HCT116 (cell line): Measurements from ENCODE around the gene LTB4R2. TPM values are rescaled to one million over a fixed set of nuclear protein-coding genes. Genes with fewer than 3 reads are reported as not detected.
A peak's percentile ranks its signal among the peaks of the same experiment; 100 is the strongest.

ENCODE experiments used
- ATAC-seq: fragments of 200-7000 bp; cut with Tn5 transposase; 2 replicates; pipeline ENCODE4 v1.9.1; 2020; ENCODE audit warnings: mild to moderate bottlenecking, moderate library complexity
- BruUV-seq: library from RNA; stranded (reverse); fragments of 400-500 nt; replicated peaks from 2 replicates; lab custom pipeline; 2021; lab: Mats Ljungman, UMichigan
- CTCF ChIA-PET: fragments of 300-600 bp; sonication (Branson Sonifier 250); formaldehyde crosslinking; loops from one replicate; lab custom pipeline; 2021; ENCODE audit warnings: antibody characterized with exemption; lab: Charles Lee
- POLR2A ChIA-PET: fragments of 300-600, 350-600 bp; sonication (Branson Sonifier 250); formaldehyde crosslinking; loops from one replicate; lab custom pipeline; 2021; ENCODE audit warnings: antibody characterized with exemption; lab: Charles Lee
- RAD21 ChIA-PET, 2 experiments: fragments of 300-600 bp; sonication (Branson Sonifier 250); formaldehyde crosslinking; loops; one replicate each; lab custom pipeline; 2023; ENCODE audit warnings: low total read pairs in 2 of 2; ENCODE audit not compliant: uncharacterized antibody in 2 of 2, unreplicated experiment in 2 of 2, low non-redundant PET in 1 of 2; lab: Charles Lee
- DNase-seq: peaks from one replicate; pipeline ENCODE4 v3.0.0-alpha.2; 2010; ENCODE audit warnings: low read depth, low spot score
- H2AFZ ChIP-seq: fragments of 200-600 bp; shearing (Covaris generic), sonication (generic); 2 replicates; pipeline ENCODE4 v1.6.1; 2017; ENCODE audit warnings: low read depth, mixed run types, mixed read lengths, antibody characterized with exemption, low read length; ENCODE audit not compliant: poor library complexity, severe bottlenecking
- H3K27ac ChIP-seq: 2 replicates; pipeline ENCODE4 v1.5.1; 2012; ENCODE audit warnings: low read depth, low read length
- H3K27me3 ChIP-seq: fragments of 200-600 bp; sonication (generic); 2 replicates; pipeline ENCODE4 v1.6.1; 2016; ENCODE audit warnings: mixed run types, low read length, mixed read lengths; ENCODE audit not compliant: insufficient read depth
- H3K36me3 ChIP-seq, 2 experiments: fragments of 200-500 bp in 1 of 2; fragments of 200-600 bp in 1 of 2; sonication (Bioruptor generic) in 1 of 2; sonication (generic) in 1 of 2; 2 replicates each; pipeline versions ENCODE4 v1.5.1 to v1.6.1; 2014 to 2016; ENCODE audit warnings: low read length in 2 of 2, inconsistent platforms in 1 of 2, mixed read lengths in 1 of 2, mixed run types in 1 of 2; ENCODE audit not compliant: insufficient read depth in 2 of 2, control insufficient read depth in 1 of 2
- H3K4me1 ChIP-seq, 2 experiments: fragments of 200-600 bp in 1 of 2; sonication (generic) in 1 of 2; 2 replicates each; pipeline versions ENCODE4 v1.5.1 to v1.6.1; 2012 to 2017; ENCODE audit warnings: low read length in 2 of 2, inconsistent platforms in 1 of 2, mild to moderate bottlenecking in 1 of 2, mixed read lengths in 1 of 2, mixed run types in 1 of 2, moderate library complexity in 1 of 2; ENCODE audit not compliant: insufficient read depth in 2 of 2, control insufficient read depth in 1 of 2
- H3K4me2 ChIP-seq: fragments of 200-600 bp; sonication (generic); 2 replicates; pipeline ENCODE4 v1.6.1; 2017; ENCODE audit warnings: mixed run types, low read length, mixed read lengths
- H3K4me3 ChIP-seq, 2 experiments: fragments of 200-600 bp in 1 of 2; sonication (generic) in 1 of 2; replicated peaks in 1 of 2; 2 replicates each; pipeline ENCODE4 v1.5.1; 2011 to 2016; ENCODE audit warnings: low read length in 2 of 2, control low read depth in 1 of 2, low read depth in 1 of 2, mild to moderate bottlenecking in 1 of 2, mixed read lengths in 1 of 2, mixed run types in 1 of 2
- H3K79me2 ChIP-seq: fragments of 200-600 bp; sonication (generic); 2 replicates; pipeline ENCODE4 v1.6.1; 2017; ENCODE audit warnings: mild to moderate bottlenecking, mixed run types, low read length, moderate library complexity, mixed read lengths; ENCODE audit not compliant: insufficient read depth
- H3K9ac ChIP-seq: fragments of 200-600 bp; sonication (generic); 2 replicates; pipeline ENCODE4 v1.6.1; 2016; ENCODE audit warnings: low read length, mixed read lengths
- H3K9me2 ChIP-seq: fragments of 200-600 bp; sonication (generic), shearing (Covaris generic); 2 replicates; pipeline ENCODE4 v1.6.1; 2017; ENCODE audit warnings: mixed run types, mild to moderate bottlenecking, moderate library complexity; ENCODE audit not compliant: insufficient read depth
- H3K9me3 ChIP-seq, 2 experiments: fragments of 200-500 bp in 1 of 2; fragments of 200-600 bp in 1 of 2; sonication (Bioruptor generic) in 1 of 2; sonication (generic) in 1 of 2; 2 replicates each; pipeline ENCODE4 v1.6.1; 2014 to 2017; ENCODE audit warnings: low read length in 2 of 2, mixed read lengths in 2 of 2, inconsistent platforms in 1 of 2, low read depth in 1 of 2, mild to moderate bottlenecking in 1 of 2, mixed run types in 1 of 2, moderate library complexity in 1 of 2; ENCODE audit not compliant: control insufficient read depth in 1 of 2, insufficient read depth in 1 of 2
- H4K20me1 ChIP-seq: fragments of 200-600 bp; sonication (generic), shearing (Covaris generic); 2 replicates; pipeline ENCODE4 v1.6.1; 2017; ENCODE audit warnings: mixed run types, mild to moderate bottlenecking, moderate library complexity; ENCODE audit not compliant: insufficient read depth
- CEBPB ChIP-seq: IDR thresholded peaks from 2 replicates; pipeline ENCODE4 v1.6.1; 2012; ENCODE audit warnings: low read depth
- ELF1 ChIP-seq: IDR thresholded peaks from 2 replicates; pipeline ENCODE4 v1.6.1; 2012; ENCODE audit warnings: low read depth, borderline replicate concordance
- EZH2 ChIP-seq: fragments of 200-600 bp; sonication (generic); IDR thresholded peaks from 2 replicates; pipeline ENCODE4 v1.6.1; 2017; ENCODE audit warnings: antibody characterized with exemption, mixed run types
- ZFX ChIP-seq: fragments of 450-650 bp; IDR thresholded peaks from 2 replicates; pipeline ENCODE4 v1.6.1; 2017
- ZNF274 ChIP-seq: fragments of 200-500 bp; sonication (Bioruptor generic); IDR thresholded peaks from 2 replicates; pipeline ENCODE4 v1.6.1; 2014; ENCODE audit warnings: mild to moderate bottlenecking, low read depth, low read length, inconsistent platforms
- intact Hi-C: fragments of 100-400 bp; cut with micrococcal nuclease; formaldehyde crosslinking; loops from 2 replicates; pipeline ENCODE4 v1.10.0; 2022
- total RNA-seq: library from RNA; stranded (reverse); gene quantifications from one replicate; pipeline ENCODE4 v1.2.1, GENCODE V29; 2021; ENCODE audit not compliant: unreplicated experiment
- TF ChIP-seq, protein P1 (sequence below): IDR thresholded peaks from 2 replicates; pipeline ENCODE4 v1.6.1; 2012
- TF ChIP-seq, protein P2 (sequence below): IDR thresholded peaks from 2 replicates; pipeline ENCODE4 v1.6.1; 2012; ENCODE audit warnings: low read depth
- TF ChIP-seq, protein P3 (sequence below): IDR thresholded peaks from 2 replicates; pipeline ENCODE4 v1.6.1; 2012
- TF ChIP-seq, protein P4 (sequence below): IDR thresholded peaks from 2 replicates; pipeline ENCODE4 v1.6.1; 2011; ENCODE audit warnings: mild to moderate bottlenecking, low read length, moderate library complexity; ENCODE audit not compliant: insufficient replicate concordance; ENCODE audit errors: extremely low read depth

Gene LTB4R2
- total RNA-seq, 1 experiment from 2014 or later = 15.4 TPM

DNA sequence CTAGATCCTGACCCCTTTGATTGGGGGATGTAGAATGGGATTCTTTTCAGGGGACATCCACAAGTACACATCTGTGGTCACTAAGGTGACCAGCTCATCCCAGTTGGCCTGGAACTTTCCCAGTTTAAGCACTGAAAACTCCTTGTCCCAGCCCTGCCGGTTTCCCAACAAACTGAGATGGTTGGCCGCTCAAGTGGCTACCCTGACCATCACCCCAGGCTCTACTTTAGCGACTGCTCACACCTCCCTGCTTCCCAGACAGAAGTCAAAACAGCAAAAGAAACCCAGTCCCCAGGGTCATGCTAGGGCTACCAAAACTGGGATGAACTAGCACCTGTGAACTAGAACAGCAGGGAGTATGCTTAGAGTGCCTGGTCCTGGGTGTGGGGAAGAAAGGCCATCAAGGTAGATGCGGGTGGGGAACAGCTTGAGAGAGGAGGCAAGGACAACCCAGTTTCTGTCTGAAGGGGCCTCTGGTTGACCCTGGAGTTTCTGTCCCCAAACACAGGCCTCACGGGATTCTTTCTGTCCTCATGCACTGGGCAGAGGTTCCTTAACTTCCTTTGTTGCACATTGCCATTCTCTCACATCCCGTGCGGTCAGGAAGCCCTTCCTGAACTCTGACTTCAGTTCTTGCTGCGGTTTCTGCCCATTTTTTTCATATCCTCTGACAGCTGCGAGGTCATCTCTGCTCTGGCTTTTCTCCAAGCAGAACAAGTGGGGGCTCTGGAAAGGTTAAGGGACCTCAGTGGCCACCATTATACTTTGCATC, 3.0 kb downstream of the LTB4R2 start:
- ATAC-seq (no peak), DNase-seq (no peak)
- BruUV-seq = TSS peak; percentile 3
- Histone ChIP-seq H3K4me1 (peaks cover 13 to 28% of the 10 kb centered on the region in 2 experiments), H3K9me2 (no peaks in the 10 kb centered on the region), H2AFZ (no peak overlapping the region), H3K9ac (no peak overlapping the region), H3K27me3 (no peaks in the 10 kb centered on the region), H3K79me2 (no peaks in the 10 kb centered on the region), H3K4me3 (no peak overlapping the region), H3K27ac (no peak overlapping the region), H4K20me1 (no peaks in the 10 kb centered on the region), H3K36me3 (peaks cover 4 to 5% of the 10 kb centered on the region in 2 experiments; a peak in 2 of 4 replicates), H3K9me3 (no peaks in the 10 kb centered on the region), H3K4me2 (no peak overlapping the region)
- ChIA-PET POLR2A (no interaction called here), CTCF (interaction anchor here (1.6 kb wide), 1 partner anchor 119 kb away, joined by 3 read pairs; no protein-coding TSS in a partner anchor), RAD21 (interaction anchor here in 1 of 2 experiments (1.1 kb wide), 1 partner anchor 21 kb away, joined by 3 read pairs; no protein-coding TSS in a partner anchor)
- TF ChIP-seq, protein P1, sequence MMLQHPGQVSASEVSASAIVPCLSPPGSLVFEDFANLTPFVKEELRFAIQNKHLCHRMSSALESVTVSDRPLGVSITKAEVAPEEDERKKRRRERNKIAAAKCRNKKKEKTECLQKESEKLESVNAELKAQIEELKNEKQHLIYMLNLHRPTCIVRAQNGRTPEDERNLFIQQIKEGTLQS = no peak
- TF ChIP-seq, protein P2, sequence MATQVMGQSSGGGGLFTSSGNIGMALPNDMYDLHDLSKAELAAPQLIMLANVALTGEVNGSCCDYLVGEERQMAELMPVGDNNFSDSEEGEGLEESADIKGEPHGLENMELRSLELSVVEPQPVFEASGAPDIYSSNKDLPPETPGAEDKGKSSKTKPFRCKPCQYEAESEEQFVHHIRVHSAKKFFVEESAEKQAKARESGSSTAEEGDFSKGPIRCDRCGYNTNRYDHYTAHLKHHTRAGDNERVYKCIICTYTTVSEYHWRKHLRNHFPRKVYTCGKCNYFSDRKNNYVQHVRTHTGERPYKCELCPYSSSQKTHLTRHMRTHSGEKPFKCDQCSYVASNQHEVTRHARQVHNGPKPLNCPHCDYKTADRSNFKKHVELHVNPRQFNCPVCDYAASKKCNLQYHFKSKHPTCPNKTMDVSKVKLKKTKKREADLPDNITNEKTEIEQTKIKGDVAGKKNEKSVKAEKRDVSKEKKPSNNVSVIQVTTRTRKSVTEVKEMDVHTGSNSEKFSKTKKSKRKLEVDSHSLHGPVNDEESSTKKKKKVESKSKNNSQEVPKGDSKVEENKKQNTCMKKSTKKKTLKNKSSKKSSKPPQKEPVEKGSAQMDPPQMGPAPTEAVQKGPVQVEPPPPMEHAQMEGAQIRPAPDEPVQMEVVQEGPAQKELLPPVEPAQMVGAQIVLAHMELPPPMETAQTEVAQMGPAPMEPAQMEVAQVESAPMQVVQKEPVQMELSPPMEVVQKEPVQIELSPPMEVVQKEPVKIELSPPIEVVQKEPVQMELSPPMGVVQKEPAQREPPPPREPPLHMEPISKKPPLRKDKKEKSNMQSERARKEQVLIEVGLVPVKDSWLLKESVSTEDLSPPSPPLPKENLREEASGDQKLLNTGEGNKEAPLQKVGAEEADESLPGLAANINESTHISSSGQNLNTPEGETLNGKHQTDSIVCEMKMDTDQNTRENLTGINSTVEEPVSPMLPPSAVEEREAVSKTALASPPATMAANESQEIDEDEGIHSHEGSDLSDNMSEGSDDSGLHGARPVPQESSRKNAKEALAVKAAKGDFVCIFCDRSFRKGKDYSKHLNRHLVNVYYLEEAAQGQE = no peak
- no peak for TF ChIP-seq CEBPB
- no peak for TF ChIP-seq EZH2
- TF ChIP-seq ZFX = no peak
- TF ChIP-seq, protein P3, sequence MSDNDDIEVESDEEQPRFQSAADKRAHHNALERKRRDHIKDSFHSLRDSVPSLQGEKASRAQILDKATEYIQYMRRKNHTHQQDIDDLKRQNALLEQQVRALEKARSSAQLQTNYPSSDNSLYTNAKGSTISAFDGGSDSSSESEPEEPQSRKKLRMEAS = no peak
- no peak for TF ChIP-seq ELF1
- TF ChIP-seq, protein P4, sequence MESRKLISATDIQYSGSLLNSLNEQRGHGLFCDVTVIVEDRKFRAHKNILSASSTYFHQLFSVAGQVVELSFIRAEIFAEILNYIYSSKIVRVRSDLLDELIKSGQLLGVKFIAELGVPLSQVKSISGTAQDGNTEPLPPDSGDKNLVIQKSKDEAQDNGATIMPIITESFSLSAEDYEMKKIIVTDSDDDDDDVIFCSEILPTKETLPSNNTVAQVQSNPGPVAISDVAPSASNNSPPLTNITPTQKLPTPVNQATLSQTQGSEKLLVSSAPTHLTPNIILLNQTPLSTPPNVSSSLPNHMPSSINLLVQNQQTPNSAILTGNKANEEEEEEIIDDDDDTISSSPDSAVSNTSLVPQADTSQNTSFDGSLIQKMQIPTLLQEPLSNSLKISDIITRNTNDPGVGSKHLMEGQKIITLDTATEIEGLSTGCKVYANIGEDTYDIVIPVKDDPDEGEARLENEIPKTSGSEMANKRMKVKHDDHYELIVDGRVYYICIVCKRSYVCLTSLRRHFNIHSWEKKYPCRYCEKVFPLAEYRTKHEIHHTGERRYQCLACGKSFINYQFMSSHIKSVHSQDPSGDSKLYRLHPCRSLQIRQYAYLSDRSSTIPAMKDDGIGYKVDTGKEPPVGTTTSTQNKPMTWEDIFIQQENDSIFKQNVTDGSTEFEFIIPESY = no peak
- TF ChIP-seq ZNF274 = no peak
- intact Hi-C loops = no loop called here
